Smooth muscle cell of the brain vasculature (primary cell): ENCODE results near the gene CYFIP1.

Experiments used
- DNase-seq: peaks from one replicate; pipeline ENCODE4 v3.0.0-alpha.2; 2012; ENCODE audit warnings: low read depth, low spot score

The CYFIP1 gene

DNA sequence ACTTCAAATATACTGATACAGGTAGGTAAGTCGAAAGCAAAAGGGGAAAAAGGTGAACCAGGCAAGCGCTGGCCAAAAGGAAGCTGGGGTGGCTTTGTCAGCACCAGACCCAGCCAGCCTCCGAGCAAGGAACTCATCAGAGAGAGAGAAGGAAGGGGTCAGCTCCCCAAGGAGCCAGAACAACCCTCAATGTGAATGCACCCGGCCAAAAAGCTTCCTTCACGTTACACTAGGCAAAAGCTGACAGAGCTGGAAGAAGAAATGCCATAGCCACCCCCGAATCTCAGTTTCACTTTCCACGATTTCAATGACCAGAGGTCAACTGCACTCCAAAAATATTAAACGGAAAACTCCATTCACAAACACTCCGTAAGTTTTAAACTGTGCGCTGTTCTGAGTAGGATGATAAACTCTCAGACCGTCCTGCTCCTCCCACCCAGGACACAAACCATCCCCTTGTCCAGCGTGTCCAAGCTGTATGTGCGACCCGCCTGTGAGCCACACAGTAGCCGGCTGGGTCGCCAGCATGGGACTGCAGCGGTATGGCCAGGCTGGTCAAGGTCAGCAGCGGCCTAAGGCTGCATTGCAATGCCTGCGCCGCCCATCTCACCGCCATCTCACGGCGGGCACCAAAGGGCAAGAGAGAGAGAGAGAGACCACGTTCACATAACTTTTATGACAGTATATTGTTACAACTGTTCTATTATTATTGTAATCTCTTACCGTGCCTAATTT, 29.7 kb downstream of the CYFIP1 start:
- DNase-seq = no peak

DNA sequence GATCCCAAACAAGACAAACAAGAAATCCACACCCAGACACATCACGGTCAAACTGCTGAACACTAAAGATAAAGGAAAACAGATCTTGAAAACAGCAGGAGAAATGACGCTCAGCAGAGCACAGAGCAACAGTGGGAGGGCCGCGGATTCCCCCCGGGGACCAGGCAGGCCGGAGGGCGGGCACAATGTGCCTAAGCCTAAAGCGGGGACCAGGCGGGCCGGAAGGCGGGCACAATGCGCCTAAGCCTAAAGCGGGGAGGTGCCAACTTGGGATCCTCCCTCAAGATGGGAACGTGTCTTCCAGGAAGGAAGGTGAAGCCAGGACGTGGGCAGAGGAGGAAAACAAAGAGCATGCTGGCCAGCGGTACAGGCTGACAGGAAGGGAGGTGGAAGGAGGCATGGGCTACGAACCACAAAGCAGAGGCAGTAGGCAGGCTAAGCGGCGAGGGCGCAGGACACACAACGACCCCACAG, 31.1 kb downstream of the CYFIP1 start:
- peak; percentile 45 for DNase-seq

DNA sequence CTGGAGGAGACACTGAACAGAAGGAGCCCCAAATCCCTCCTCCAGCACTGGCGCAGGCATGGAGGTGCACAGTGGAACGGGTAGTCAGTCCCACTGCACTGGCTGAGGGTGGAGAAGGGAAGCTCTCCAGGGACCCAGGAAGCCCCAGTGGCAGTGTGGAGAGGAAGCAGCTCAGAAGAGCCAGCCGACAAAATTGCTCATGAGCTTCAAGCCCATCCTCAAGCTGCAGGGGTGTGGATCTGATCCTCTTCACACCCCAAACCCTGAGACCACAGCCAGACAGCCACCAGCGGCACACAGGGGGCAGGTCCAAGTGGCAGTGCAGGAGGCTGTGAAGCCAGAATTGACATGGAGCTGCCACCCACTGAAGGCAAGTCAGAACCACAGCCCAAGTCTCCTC, 32.1 kb downstream of the CYFIP1 start:
- no peak for DNase-seq

DNA sequence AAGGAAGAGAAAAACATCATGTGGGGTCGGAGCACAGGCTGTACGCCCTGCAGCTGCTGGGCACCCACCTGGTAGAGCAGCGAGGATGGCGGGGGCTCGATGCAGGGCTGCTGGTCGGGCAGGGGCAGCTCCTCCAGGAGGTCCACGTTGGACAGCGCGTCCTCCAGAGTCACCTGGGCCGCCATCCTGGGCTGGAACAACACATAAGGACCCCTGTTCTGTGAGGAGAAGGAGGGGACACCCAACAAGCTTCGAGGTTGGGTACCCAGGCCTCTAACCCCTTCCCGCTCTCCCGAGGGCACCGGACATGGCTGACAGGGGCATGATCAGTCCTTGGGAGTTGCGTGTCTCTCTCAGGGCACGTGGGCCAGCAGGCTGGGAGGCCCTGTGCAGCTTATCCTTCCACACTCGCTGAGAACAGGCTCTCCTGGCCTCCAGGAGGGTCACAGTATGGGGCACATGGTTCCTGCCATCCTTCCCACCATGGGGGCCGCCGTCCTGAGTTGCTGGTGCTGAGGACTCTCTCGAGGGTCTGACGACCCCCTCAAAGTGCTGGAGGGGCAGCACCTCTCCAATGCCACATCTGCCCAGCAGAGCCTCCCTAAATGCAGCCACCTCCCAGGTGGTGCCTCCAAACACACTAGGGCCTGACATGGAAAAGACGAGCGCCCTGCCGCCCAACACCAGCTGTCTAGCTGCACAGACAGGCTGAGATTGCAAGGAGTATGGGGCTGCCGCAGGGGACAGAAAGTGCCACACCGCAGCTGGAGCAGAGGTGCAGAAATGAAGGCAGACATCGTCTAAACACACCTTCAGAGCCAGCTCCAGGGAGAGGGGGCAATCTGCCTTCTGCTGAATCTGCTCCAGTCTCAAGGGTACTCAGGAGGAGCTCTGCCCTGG, 32.8 kb downstream of the CYFIP1 start:
- DNase-seq = no peak

DNA sequence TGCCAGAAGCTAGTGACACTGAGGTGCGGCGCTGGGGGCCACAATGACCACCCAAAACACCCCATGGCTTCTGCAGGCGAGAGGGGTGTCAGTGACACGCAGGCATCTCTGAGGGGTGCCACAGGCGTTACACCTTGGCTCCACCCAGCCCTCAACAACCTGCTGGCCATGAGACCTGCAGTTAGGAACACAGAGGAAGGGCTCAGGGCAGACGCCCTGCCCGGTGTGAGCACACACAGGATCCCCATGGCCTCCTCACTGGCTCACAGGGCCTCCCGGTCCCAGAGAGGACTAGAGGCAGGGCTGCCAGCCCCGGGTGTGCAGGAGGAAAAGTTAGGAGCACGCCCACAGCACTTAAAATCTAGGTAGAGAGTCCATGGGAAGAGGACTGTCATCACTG, 35.1 kb downstream of the CYFIP1 start:
- no peak for DNase-seq

DNA sequence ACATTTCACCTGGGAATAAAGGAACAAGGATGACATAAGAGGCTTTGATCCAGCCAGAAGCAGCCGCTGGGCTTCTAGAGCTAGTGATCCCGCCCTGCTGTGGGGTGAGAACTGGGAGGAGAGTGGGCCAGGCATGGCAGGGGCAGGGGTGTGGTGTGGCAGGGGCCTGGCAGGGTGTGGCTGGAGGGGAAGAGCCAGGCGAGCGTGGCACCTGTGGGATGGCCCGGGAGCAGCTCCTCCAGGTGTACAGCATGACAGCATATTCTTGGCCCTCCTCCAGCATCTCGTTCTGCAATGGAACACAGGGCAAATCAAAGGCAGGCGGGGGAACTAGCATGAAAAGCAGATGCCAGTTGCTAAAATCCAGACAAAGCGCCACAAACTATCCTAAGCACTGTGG, 35.5 kb downstream of the CYFIP1 start:
- no peak for DNase-seq

DNA sequence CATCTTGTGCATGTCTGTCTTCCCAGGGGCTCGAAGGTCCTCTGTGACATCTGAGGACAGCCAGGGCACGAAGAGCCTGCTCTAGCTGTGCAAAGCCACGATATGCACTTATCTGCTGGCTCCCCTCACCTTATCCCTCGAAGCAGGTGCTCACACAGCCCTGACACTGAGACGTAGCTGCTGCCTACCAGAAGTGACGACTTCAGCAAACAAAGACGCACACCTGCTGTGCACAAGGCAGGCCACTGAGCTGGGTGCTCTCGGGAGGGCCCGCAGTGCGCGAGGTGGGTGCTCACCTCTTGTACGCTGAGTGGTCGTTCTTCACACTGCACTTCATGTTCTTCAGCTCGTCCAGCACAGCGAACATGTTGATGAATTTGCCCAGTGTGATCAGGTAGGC, 37.3 kb downstream of the CYFIP1 start:
- DNase-seq = no peak

DNA sequence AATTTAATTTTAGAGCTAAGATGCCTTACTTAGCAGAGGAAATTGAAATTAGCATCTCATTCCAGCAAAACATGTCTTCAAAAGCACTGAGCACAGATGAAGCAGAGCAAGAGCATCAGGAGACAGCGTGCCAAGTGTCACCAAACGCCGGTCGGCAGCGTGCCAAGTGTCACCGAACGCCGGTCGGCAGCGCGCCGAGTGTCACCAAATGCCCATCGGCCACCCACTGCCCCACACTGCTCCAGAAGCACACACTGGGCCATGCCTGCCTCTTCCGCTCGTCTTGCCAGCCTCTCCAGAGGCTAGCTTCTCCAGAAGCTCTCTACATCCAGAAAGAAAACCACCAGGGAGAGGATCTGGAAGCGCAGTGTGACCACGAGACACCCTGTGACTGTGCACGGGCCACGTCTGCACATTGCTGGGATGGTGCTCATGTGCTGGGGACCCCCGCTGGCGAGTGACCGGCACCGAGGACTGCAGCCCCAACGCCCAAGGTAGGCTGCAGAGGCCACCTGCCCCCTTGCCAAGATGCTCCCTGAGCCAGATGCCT, 37.8 kb downstream of the CYFIP1 start:
- no peak for DNase-seq

DNA sequence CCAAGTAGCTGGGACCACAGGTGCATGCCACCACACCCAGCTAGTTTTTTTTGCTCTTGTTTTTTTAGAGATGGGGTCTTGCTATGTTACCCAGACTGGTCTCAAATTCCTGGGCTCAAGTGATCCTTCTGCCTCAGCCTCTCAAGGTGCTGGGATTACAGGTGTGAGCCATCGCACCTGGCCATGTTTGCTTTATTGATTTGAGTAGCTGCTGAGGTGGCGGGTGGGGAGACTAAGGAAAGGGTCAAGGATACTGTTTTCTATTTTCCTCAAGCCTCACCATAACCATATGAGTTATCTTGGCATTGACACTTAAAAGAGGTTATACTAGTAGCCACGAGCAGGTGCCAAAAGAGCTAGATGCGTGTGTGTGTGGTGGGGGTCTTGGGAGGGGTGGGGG, 39.0 kb downstream of the CYFIP1 start:
- no peak for DNase-seq

DNA sequence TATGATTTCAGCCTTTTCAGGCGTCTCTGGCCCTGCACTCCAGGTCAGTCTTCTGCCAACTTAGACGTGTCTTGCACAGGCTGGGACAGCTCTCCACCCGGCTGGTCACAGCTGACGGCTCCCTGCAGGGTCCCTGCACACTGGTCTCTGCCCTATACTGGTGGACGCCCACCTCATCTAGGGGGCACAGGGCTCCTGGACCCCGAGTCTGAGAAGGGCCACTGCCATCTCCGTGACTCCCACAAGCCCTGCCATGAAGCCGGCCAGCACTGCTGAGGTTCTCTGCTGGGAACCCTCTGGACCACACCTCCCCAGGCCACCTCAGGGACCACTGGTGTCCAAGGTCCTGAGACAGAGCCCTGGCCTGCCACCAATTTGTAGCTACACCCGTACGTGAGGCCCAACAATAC, 40.5 kb downstream of the CYFIP1 start:
- no peak for DNase-seq

DNA sequence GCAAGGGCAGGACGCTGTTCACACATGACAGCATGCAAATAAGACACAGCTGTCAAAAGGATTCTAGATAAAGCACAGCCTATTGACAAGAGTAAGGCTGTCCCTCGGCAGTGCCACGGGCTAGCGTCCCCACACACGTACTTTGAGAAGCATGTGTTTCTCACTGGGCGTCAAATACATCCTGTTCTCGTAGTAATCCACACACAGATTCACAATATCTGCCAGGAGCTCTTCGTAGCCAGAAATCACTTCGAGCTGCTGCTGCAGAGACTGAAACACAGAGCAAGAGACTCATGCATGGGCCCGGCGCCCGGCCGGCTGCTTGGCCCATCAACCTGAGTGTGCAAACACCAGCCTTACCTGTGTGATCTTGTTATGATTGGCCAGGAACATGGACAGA, 41.1 kb downstream of the CYFIP1 start:
- DNase-seq = no peak

DNA sequence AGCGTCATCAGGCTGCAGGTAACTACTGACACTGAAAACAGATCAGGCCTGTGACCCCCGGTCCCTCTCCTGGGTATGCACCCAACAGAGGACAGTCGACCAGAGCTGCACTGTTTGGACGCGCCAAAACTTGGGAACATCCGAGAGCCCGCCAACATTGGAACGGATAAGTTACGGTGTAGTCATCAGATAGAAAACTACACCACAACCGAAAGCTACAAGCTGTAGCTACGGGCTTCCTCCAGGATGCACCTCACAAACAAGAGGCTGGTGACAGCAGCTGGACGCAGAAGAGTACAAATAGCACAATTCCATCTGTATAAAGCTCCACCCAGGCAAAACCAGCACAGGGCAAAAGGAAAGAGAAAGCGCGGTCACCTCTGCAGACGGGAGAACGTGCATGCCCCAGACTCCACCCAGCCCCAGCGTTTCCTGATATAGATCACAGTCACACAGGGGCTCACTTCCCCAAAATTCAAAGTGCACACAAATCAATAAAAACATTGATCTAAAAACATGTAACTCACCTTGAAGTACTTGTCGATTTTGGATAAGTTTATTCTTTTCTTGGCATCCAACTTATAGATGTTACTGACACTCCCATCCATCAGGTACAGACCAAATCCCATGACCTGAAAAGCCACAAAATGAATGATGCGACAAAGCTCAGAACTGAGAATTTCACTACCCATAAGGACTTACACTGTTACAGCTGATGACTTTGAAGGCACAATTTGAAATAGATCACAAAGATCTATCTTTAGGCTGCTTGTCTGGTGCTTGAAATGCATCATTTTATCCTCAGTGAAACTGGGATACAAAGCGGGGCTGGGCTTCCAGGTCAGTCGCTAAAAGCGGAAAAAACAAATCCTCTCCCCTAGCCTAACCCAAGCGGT, 43.3 kb downstream of the CYFIP1 start:
- no peak for DNase-seq

DNA sequence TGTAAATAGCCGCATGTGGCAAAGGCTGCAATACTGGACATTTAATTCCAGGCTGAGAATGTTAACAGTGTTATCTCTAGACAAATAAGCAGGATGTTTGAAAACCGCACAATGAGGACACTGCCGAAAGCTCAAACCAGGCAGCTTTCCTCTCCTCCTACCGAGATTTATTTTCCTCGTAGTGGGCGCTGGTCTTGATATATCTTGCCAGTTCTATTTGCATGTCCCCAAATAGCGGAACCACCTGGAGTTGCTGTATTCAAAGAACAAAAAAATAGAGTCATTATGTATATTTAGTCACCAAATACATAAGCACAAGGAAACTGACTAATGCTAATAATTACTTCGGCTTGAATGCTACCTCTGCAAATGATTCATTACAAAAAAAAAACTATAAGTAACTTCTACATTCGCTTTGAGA, 46.5 kb downstream of the CYFIP1 start:
- no peak for DNase-seq

DNA sequence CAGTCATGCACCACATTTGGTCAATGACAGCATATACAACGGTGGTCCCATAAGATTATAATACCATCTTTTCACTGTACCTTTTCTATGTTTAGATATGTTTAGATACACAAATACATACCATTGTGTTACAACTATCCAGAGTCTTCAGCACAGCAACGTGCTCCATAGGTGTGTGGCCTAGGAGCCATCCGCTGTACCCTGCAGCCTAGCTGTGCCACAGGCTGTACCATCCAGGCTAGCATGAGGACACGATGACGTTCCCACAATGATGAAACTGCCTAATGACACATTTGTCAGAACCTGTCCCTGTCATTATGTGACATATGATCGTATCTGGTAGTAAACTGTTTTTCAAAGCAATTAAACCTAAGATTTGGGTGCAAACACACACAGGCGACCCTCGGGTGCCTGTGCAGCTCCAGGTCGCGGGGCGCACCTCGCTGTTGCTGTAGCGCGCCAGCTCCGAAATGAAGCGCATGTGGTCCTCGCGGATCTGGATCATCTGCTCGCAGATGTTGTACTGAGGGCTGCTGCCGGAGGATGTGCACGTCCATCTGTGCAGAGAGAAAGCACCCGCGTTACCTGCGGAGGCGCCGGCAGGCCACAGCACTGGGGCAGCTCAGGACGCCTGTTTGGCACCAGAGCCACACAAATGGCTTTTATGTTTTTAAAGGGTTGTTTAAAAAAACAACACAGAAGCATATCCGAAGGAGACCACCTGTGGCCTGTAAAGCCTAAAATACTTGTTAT, 48.2 kb downstream of the CYFIP1 start:
- DNase-seq = no peak

DNA sequence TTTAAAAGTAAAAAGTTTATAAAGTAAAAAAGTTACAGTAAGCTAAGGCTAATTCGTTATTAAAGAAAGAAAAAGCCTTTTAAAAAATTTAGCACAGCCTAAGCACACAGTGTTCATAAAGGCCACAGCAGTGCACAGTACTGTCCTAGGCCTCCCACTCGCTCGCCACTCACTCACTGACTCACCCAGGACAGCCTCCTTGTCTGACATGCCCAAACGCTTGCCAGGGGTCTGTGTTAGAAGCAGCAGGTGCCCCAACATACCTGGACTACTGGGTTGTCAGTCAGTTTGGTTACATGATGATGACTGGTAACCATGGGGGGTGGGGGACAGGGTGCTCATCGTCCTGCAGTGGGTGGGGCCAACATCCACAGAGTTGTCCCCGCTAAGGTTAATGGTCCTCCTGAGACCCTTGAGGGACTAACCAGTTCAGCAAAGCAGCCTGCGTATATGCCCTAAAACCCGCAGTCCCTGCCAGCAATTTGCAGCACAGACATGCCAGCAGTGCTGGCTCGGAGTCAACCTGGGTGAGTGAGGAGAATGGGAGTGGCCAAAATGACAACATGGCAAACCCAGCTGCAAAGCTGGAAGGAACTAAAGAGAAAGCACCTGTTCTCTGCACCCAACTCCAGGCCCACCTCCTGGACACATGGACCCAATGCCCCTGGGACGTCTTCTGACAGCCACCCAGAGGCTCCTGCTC, 49.2 kb downstream of the CYFIP1 start:
- DNase-seq = no peak

DNA sequence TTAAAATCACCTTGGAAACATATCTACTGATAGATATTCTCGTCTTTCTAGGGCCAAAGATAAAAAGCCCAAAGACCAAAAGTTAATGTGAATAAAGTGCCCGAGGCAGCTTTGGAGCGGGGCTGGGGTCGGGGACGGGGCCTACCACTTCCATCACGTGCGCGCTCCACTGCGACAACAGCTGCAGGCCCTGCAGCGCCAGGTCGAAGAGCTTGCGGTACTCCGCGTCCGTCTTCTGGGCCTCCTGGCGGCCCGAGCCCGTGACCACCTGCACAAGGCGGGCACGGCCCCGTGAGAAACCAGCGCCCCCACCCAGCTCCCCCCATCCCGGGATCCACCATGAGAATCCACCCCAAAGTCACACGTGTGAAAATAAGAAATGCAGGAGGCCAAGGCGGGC, 52.4 kb downstream of the CYFIP1 start:
- DNase-seq = no peak

DNA sequence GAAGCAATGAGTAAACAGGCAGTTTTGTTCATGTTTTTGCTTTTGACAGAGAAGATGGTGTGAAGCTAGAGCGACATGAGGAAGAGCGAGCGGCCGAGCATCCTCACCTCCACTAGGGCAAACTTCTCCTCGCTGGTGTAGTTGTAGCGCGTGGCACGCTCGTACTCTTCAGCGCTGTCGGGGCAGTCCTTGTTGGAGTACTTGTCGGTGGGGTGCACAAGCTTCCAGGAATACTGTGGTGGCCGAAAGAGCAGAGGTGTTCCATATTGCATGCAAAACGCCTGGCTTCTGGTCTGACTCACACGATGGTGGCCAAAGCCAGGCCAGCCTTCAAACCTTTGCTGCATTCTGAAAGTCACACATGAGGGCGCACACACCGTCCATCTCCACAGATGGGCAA, 54.3 kb downstream of the CYFIP1 start:
- DNase-seq = no peak

DNA sequence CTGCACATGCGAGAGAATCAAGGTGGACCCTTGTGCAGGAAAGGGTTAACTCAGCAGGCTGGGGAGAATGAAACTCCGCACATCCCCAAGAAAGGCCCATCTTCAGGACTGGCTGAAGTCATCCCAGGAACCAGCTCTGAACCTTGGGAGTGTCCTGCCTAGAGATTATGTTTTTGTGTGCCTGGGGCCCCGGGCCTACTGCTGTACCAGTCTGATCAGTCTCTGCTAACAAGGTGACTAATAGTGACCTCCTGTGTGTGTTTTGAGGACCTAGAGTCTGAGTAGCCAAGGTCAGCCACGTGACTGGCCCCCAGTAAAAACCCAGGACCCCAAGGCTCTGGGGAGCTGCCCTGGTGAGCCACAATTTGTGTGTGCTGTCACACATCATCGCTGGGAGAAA, 58.2 kb downstream of the CYFIP1 start:
- DNase-seq = no peak

DNA sequence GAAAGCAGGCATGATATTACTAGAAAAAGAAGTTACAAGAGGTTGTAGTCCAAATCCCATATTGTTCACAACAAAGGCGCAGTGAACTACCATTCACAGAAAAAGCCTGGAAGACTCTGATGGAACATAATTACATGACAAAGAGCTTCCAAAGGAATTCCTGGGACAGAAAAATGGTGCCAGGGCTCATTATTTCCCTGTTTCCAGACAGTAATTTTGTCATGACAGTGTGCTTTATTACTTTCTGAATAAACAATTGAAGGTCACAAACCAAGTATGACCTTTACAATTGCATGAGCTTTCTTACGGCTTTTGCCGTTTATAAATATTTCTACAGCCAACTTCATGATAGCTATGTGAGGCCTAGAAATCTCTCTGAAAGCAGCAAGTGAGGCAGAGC, 61.0 kb downstream of the CYFIP1 start:
- DNase-seq = no peak

DNA sequence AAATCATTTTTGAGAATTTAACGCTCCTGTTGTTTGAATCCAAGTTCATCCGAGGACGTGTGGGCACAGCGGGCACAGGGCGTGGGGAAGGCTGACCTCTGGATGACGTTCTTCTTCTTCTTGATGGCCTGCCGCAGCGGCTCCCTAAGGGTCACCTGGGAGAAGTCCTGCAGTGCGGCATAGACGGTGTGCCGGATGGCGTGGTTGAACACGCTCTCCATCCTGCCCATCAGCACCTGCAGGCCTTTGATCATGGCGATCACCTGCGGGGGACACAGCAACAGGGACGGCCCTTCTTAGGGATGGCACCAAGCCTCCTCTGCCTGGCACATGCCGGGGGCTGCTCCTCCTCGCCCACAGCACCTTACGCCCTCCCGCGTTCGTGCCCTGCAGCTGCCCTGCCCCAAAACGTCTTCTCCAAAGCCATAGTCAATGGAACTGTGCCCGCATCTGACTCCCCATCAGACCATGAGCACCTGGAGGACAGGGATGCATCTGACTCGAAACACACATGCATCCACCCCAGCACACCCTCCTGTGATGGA, 61.5 kb downstream of the CYFIP1 start:
- no peak for DNase-seq
